ENCODE results near the gene TBC1D8B. TPM values are rescaled to one million over a fixed set of nuclear protein-coding genes. Genes with fewer than 3 reads are reported as not detected.

The TBC1D8B gene
- total RNA-seq, 6 experiments from 2014 or later: 6.6 to 9.6 (median 8.2) TPM

- H3K4me1 ChIP-seq: no peaks in the 10 kb centered on the region
- no peaks in the 10 kb centered on the region for H3K9me3 ChIP-seq
- no peaks in the 10 kb centered on the region for H3K36me3 ChIP-seq
- intact Hi-C loops (cut with DNase I): no loop called here
- ATAC-seq: peak in 2 of 4 donors; percentile 37 to 43
- H3K4me3 ChIP-seq: no peak overlapping the region
- H3K27ac ChIP-seq: no peak overlapping the region
- 38% methylated on average over 2 of the region's 2 CpGs for WGBS (ENCODE audit: insufficient coverage, low coverage, low lambda C conversion rate, missing lambda C conversion rate)
- H3K27me3 ChIP-seq: peaks cover 0 to 3% of the 10 kb centered on the region in 2 donors
- TF ChIP-seq CTCF (IDR thresholded peaks at IDR 0.05): peak; percentile 67 to 75 (median 68)
- TF ChIP-seq POLR2A (IDR thresholded peaks at IDR 0.05): no peak
- no peak for DNase-seq
These were observed 71.6 kb downstream of the TBC1D8B start for GRCh38 chrX:106874075-106874474.

GRCh38 chrX:106875151-106875550 lies 72.7 kb downstream of the TBC1D8B start:
- intact Hi-C loops (cut with DNase I): no loop called here
- 53% methylated on average over 1 of the region's 1 CpG for WGBS (ENCODE audit: insufficient coverage, low coverage, low lambda C conversion rate, missing lambda C conversion rate)
- peaks cover 0 to 3% of the 10 kb centered on the region in 2 donors for H3K27me3 ChIP-seq
- no peaks in the 10 kb centered on the region for H3K36me3 ChIP-seq
- H3K9me3 ChIP-seq: no peaks in the 10 kb centered on the region
- DNase-seq (no peak), ATAC-seq (no peak)
- H3K4me1 ChIP-seq: no peaks in the 10 kb centered on the region
- TF ChIP-seq CTCF (IDR thresholded peaks at IDR 0.05): no peak
- TF ChIP-seq POLR2A (IDR thresholded peaks at IDR 0.05): no peak
- no peak overlapping the region for H3K27ac ChIP-seq
- H3K4me3 ChIP-seq: no peak overlapping the region

- H3K27me3 ChIP-seq: peaks cover 0 to 14% of the 10 kb centered on the region in 2 donors
- intact Hi-C loops (cut with DNase I): no loop called here
These were observed 87.0 kb downstream of the TBC1D8B start for GRCh38 chrX:106889468-106889867.

GRCh38 chrX:106891762-106892460 lies 89.4 kb downstream of the TBC1D8B start:
- Histone ChIP-seq H3K36me3 (no peaks in the 10 kb centered on the region), H3K4me1 (no peaks in the 10 kb centered on the region), H3K27ac (no peak overlapping the region), H3K4me3 (no peak overlapping the region), H3K9me3 (no peaks in the 10 kb centered on the region), H3K27me3 (peaks cover 0 to 14% of the 10 kb centered on the region in 2 donors)
- DNase-seq: no peak
- peak in 1 of 4 donors; percentile 24 for ATAC-seq
- intact Hi-C loops (cut with DNase I): no loop called here
- WGBS (ENCODE audit: insufficient coverage, low coverage, low lambda C conversion rate, missing lambda C conversion rate): 41% methylated on average over 6 of the region's 7 CpGs
- TF ChIP-seq CTCF (IDR thresholded peaks at IDR 0.05) (no peak), POLR2A (IDR thresholded peaks at IDR 0.05) (no peak)

More at GRCh38 chrX:106889468-106889867, 87.0 kb downstream of the TBC1D8B start:
- no peak overlapping the region for H3K27ac ChIP-seq
- no peak for ATAC-seq
- no peaks in the 10 kb centered on the region for H3K9me3 ChIP-seq
- no peak for TF ChIP-seq CTCF (IDR thresholded peaks at IDR 0.05)
- no peak for TF ChIP-seq POLR2A (IDR thresholded peaks at IDR 0.05)
- no peak overlapping the region for H3K4me3 ChIP-seq
- no peaks in the 10 kb centered on the region for H3K36me3 ChIP-seq
- no peaks in the 10 kb centered on the region for H3K4me1 ChIP-seq
- no peak for DNase-seq
- WGBS (ENCODE audit: insufficient coverage, low coverage, low lambda C conversion rate, missing lambda C conversion rate): 27% methylated on average over 1 of the region's 1 CpG
